IMR-90 (cell line): Measurements from ENCODE around the gene CTNNA2. TPM values are rescaled to one million over a fixed set of nuclear protein-coding genes. Genes with fewer than 3 reads are reported as not detected.

Source experiments
- ATAC-seq: fragments of 200-7000 bp; cut with Tn5 transposase; 2 replicates; pipeline ENCODE4 v1.9.1; 2020; ENCODE audit warnings: low read depth, mild to moderate bottlenecking, moderate library complexity
- BruUV-seq: library from RNA; stranded (reverse); fragments of 400-500 nt; replicated peaks from 2 replicates; lab custom pipeline; 2021; lab: Mats Ljungman, UMichigan
- CTCF ChIA-PET: fragments of 300-600 bp; formaldehyde crosslinking; extraction: SDS; loops from one replicate; lab custom pipeline; 2021; ENCODE audit warnings: antibody characterized with exemption; lab: Yijun Ruan, JAX
- POLR2A ChIA-PET: fragments of 300-600 bp; sonication (Branson Sonifier 250); formaldehyde crosslinking; loops from one replicate; lab custom pipeline; 2022; ENCODE audit warnings: antibody characterized with exemption; ENCODE audit not compliant: unreplicated experiment; lab: Charles Lee
- DNase-seq: peaks from one replicate; pipeline ENCODE4 v3.0.0; 2013
- H2AFZ ChIP-seq: replicated peaks from 2 replicates; pipeline ENCODE3; 2013; ENCODE audit warnings: low read length, mild to moderate bottlenecking; ENCODE audit not compliant: poor library complexity
- H2AK5ac ChIP-seq: 2 replicates; pipeline ENCODE4 v1.6.1; 2013; ENCODE audit warnings: low read depth, low read length, inconsistent platforms
- H2AK9ac ChIP-seq: replicated peaks from 2 replicates; pipeline ENCODE3; 2013; ENCODE audit warnings: mild to moderate bottlenecking, low read depth, low read length, moderate library complexity; ENCODE audit not compliant: poor library complexity
- H2BK120ac ChIP-seq: 2 replicates; pipeline ENCODE4 v1.6.1; 2013; ENCODE audit warnings: low read depth, low read length, inconsistent platforms
- H2BK15ac ChIP-seq: 3 replicates; pipeline ENCODE4 v1.6.1; 2013; ENCODE audit warnings: low read depth, low read length, inconsistent platforms
- H2BK20ac ChIP-seq: 2 replicates; pipeline ENCODE4 v1.6.1; 2013; ENCODE audit warnings: low read depth, mild to moderate bottlenecking, inconsistent platforms, low read length, moderate library complexity
- H2BK5ac ChIP-seq: 2 replicates; pipeline ENCODE4 v1.6.1; 2013; ENCODE audit warnings: mild to moderate bottlenecking, low read depth, low read length, inconsistent platforms; ENCODE audit not compliant: poor library complexity, severe bottlenecking
- H3K14ac ChIP-seq: replicated peaks from 2 replicates; pipeline ENCODE4 v1.6.1; 2013; ENCODE audit warnings: low read depth, low read length, inconsistent platforms
- H3K18ac ChIP-seq: 2 replicates; pipeline ENCODE4 v1.6.1; 2013; ENCODE audit warnings: low read depth, low read length, control low read depth
- H3K23ac ChIP-seq: 2 replicates; pipeline ENCODE4 v1.6.1; 2013; ENCODE audit warnings: low read depth, low read length, inconsistent platforms
- H3K27ac ChIP-seq: 2 replicates; pipeline ENCODE4 v1.5.1; 2013; ENCODE audit warnings: mild to moderate bottlenecking, control low read depth, low read length; ENCODE audit not compliant: insufficient read depth
- H3K27me3 ChIP-seq: 2 replicates; pipeline ENCODE4 v1.6.1; 2013; ENCODE audit warnings: low read length; ENCODE audit not compliant: control insufficient read depth, insufficient read depth
- H3K36me3 ChIP-seq: 2 replicates; pipeline ENCODE4 v1.6.1; 2013; ENCODE audit warnings: low read length, mixed read lengths; ENCODE audit not compliant: control insufficient read depth, insufficient read depth
- H3K4ac ChIP-seq: 2 replicates; pipeline ENCODE4 v1.6.1; 2013; ENCODE audit warnings: low read depth, low read length, inconsistent platforms
- H3K4me1 ChIP-seq: 2 replicates; pipeline ENCODE4 v1.6.1; 2013; ENCODE audit warnings: low read length, mixed read lengths; ENCODE audit not compliant: control insufficient read depth, insufficient read depth
- H3K4me2 ChIP-seq: 2 replicates; pipeline ENCODE4 v1.6.1; 2013; ENCODE audit warnings: low read depth, mild to moderate bottlenecking, control low read depth, low read length, moderate library complexity
- H3K4me3 ChIP-seq: 2 replicates; pipeline ENCODE4 v1.5.1; 2013; ENCODE audit warnings: low read depth, mild to moderate bottlenecking, control low read depth, low read length, moderate library complexity; ENCODE audit not compliant: insufficient read depth
- H3K56ac ChIP-seq: 2 replicates; pipeline ENCODE4 v1.6.1; 2013; ENCODE audit warnings: low read length, inconsistent platforms; ENCODE audit not compliant: insufficient read depth; ENCODE audit errors: extremely low read depth
- H3K79me1 ChIP-seq, 2 experiments: 2 replicates each; pipeline ENCODE4 v1.6.1; 2013; ENCODE audit warnings: low read length in 2 of 2, inconsistent platforms in 1 of 2, low read depth in 1 of 2
- H3K9ac ChIP-seq: 2 replicates; pipeline ENCODE4 v1.6.1; 2013; ENCODE audit warnings: low read depth, low read length, control low read depth
- H3K9me1 ChIP-seq: 2 replicates; pipeline ENCODE4 v1.6.1; 2013; ENCODE audit warnings: low read length, inconsistent platforms; ENCODE audit not compliant: insufficient read depth
- H3K9me3 ChIP-seq: 2 replicates; pipeline ENCODE4 v1.6.1; 2013; ENCODE audit warnings: low read length; ENCODE audit not compliant: control insufficient read depth, insufficient read depth
- H4K20me1 ChIP-seq: 2 replicates; pipeline ENCODE4 v1.6.1; 2013; ENCODE audit warnings: low read length, inconsistent platforms; ENCODE audit not compliant: insufficient read depth
- H4K5ac ChIP-seq: 2 replicates; pipeline ENCODE4 v1.6.1; 2013; ENCODE audit warnings: mild to moderate bottlenecking, low read depth, low read length, control low read depth
- H4K8ac ChIP-seq, 2 experiments: 2 replicates each; pipeline ENCODE4 v1.6.1; 2013; ENCODE audit warnings: low read depth in 2 of 2, low read length in 2 of 2, control low read depth in 1 of 2, inconsistent platforms in 1 of 2
- H4K91ac ChIP-seq: 2 replicates; pipeline ENCODE4 v1.6.1; 2013; ENCODE audit warnings: low read depth, low read length, inconsistent platforms; ENCODE audit not compliant: insufficient read depth
- BHLHE40 ChIP-seq: fragments of 150-350 bp; IDR thresholded peaks from 2 replicates; pipeline ENCODE4 v1.6.1; 2016; ENCODE audit warnings: mild to moderate bottlenecking, low read depth, low read length
- CEBPB ChIP-seq: IDR thresholded peaks from 2 replicates; pipeline ENCODE4 v1.6.1; 2012; ENCODE audit warnings: low read depth, low read length, improper control_type of control experiment
- MAZ ChIP-seq: IDR thresholded peaks from 2 replicates; pipeline ENCODE4 v1.6.1; 2012; ENCODE audit warnings: low read depth, mild to moderate bottlenecking, low read length, improper control_type of control experiment, moderate library complexity, borderline replicate concordance
- WGBS, 2 experiments: methylation state at CpG; one replicate each; pipeline versions ENCODE4 v1.1.5 to v1.1.7; 2013; ENCODE audit warnings: missing lambda C conversion rate in 2 of 2; ENCODE audit not compliant: insufficient read length in 1 of 2; ENCODE audit errors: extremely low coverage in 2 of 2; 5-methylcytosine and 5-hydroxymethylcytosine counted together
- dilution Hi-C: fragments of 300-500 bp; cut with HindIII; formaldehyde crosslinking; loops from one replicate; pipeline ENCODE4 v1.14.3; 2018; ENCODE audit warnings: low sequenced_read_pairs; ENCODE audit not compliant: unreplicated experiment
- in situ Hi-C: fragments of 300-500 bp; cut with MboI; formaldehyde crosslinking; loops from 3 replicates; pipeline ENCODE4 v1.14.3; 2019; ENCODE audit warnings: low sequenced_read_pairs, inconsistent platforms, mixed read lengths
- intact Hi-C: fragments of 100-400 bp; cut with micrococcal nuclease; formaldehyde crosslinking; loops from 2 replicates; pipeline ENCODE4 v1.10.0; 2022
- polyA plus RNA-seq, 3 experiments: library from polyadenylated mRNA; depleted of rRNA; stranded (reverse); fragments of >200 nt; gene quantifications; 2 replicates each; pipeline ENCODE4 v1.2.3, GENCODE V29; 2012; ENCODE audit warnings: low replicate concordance in 1 of 3
- total RNA-seq: library from RNA; depleted of rRNA; stranded (reverse); fragments of >200 nt; gene quantifications from 2 replicates; pipeline ENCODE4 v1.2.3, GENCODE V29; 2012
- TF ChIP-seq, protein P1 (sequence below): fragments of 150-350 bp; IDR thresholded peaks from 2 replicates; pipeline ENCODE4 v1.6.1; 2016; ENCODE audit warnings: low read depth, mild to moderate bottlenecking, low read length, moderate library complexity, borderline replicate concordance

CTNNA2 gene
- total and polyA plus RNA-seq, 2 of the 4 experiments (the other 2 are of a cell fraction), result not detected

DNA sequence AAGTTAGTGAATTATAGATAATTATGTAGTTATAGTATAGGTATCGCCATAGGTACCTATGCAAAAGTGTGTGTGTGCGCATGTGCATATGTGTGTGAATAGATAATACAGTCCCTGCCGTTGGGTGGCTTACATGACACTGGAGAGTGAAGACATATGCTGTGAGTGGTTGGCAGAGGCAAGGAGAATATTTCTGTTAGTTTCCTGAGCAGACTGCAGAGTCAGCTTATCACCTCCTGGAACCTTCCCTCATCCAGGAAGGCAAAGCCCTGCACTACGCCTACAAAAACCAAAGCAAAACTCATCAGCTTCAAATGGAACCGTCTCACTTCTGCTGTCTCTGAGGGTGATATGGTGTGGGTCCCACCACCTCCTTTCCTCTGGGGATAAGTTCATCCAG lies 609.8 kb downstream of the CTNNA2 start:
- Histone ChIP-seq H3K14ac (no peak overlapping the region), H2AFZ (no peak overlapping the region), H3K4me3 (no peak overlapping the region), H3K56ac (no peak overlapping the region), H4K20me1 (no peaks in the 10 kb centered on the region), H3K79me1 (no peaks in the 10 kb centered on the region), H4K91ac (no peak overlapping the region), H2BK5ac (no peak overlapping the region), H3K4me1 (no peaks in the 10 kb centered on the region; the same call in 1 of the 2 replicates), H3K27ac (no peak overlapping the region), H4K8ac (no peak overlapping the region), H2BK15ac (no peak overlapping the region), H3K4me2 (no peak overlapping the region), H3K4ac (no peak overlapping the region), H3K9me3 (no peaks in the 10 kb centered on the region), H3K23ac (no peak overlapping the region), H3K9ac (no peak overlapping the region), H2BK120ac (no peak overlapping the region), H3K27me3 (peaks cover 4% of the 10 kb centered on the region), H3K9me1 (no peaks in the 10 kb centered on the region), H2BK20ac (no peak overlapping the region), H3K18ac (no peak overlapping the region), H3K36me3 (no peaks in the 10 kb centered on the region), H2AK9ac (no peak overlapping the region), H4K5ac (no peak overlapping the region), H2AK5ac (no peak overlapping the region)
- CTCF ChIA-PET, result no interaction called here
- intact Hi-C loops (no loop called here), in situ Hi-C loops (no loop called here), dilution Hi-C loops (no loop called here)
- no TSS peak for BruUV-seq
- DNase-seq (no peak), ATAC-seq (no peak)
- TF ChIP-seq BHLHE40 (no peak), MAZ (no peak), CEBPB (no peak)
- TF ChIP-seq, protein P1, sequence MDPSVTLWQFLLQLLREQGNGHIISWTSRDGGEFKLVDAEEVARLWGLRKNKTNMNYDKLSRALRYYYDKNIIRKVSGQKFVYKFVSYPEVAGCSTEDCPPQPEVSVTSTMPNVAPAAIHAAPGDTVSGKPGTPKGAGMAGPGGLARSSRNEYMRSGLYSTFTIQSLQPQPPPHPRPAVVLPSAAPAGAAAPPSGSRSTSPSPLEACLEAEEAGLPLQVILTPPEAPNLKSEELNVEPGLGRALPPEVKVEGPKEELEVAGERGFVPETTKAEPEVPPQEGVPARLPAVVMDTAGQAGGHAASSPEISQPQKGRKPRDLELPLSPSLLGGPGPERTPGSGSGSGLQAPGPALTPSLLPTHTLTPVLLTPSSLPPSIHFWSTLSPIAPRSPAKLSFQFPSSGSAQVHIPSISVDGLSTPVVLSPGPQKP, result no peak
- WGBS, 2 experiments, result no CpG with 5 or more reads among the region's 5 CpGs
- POLR2A ChIA-PET, result no interaction called here
